ENCODE measurements around the gene STARD13.

STARD13 gene

DNA sequence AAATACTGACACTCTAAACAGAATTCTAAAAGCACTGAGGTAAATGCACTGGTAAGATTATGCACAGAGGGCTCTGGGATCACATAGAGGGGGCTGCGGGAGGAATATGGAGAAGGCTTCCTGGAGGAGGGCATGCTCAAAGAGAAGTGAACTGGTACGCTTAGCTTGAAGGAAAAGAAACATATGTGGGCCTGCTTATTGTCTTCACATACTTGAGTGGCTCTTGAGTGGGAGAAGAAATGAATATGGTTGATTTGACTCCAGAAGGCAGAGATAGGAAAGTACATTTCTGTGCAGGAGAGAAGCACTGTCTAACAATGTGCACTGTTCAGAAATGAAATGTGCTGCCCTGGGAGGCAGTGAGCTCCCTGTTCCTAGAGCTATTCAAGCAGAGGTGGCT lies 178.2 kb downstream of the STARD13 start:
- no peak for DNase-seq

- no peak for DNase-seq
Measured at GRCh38 chr13:33106656-33107360, 178.7 kb downstream of the STARD13 start.

GRCh38 chr13:33105387-33106005 lies 180.1 kb downstream of the STARD13 start:
- no peak for DNase-seq

DNA sequence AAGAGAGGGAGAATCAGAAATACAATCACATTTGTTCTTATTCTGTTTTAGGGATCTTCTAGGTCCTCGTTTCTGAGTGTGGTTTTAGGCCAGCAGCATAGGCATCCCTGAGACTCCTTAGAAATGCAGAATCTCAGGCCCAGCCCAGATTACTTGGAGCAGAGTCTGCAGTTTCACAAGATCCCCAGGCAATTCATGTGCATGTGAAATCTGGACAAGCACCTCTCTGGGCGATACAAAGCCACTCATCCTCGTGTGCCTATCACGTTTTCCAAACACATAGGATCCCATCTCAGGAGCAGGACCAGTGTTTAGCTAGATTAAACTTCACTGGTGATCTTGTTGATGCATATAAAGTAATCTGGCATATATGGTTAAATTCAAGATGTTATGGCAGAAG lies 182.1 kb downstream of the STARD13 start:
- DNase-seq, result no peak

- DNase-seq, result no peak
Measured at GRCh38 chr13:33101835-33102234, 183.7 kb downstream of the STARD13 start.

DNA sequence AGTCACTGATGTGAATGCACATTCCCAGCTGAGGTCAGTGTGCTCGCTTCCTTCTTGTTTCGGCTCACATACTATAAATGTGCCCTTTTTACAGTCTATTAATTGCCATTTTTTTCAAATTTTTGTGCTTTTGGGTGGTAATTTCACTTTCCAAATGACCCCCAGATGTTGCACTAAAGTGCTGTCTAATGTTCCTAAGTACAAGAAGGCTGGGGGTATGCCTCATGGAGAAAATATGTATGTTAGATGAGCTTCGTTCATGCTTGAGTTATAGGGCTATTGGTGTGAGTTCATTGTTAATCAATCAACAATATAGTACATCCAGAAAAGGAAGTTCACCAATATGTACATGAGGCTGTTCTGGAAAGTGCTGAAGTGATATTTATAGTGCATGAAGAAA lies 184.7 kb downstream of the STARD13 start:
- no peak for DNase-seq

DNA sequence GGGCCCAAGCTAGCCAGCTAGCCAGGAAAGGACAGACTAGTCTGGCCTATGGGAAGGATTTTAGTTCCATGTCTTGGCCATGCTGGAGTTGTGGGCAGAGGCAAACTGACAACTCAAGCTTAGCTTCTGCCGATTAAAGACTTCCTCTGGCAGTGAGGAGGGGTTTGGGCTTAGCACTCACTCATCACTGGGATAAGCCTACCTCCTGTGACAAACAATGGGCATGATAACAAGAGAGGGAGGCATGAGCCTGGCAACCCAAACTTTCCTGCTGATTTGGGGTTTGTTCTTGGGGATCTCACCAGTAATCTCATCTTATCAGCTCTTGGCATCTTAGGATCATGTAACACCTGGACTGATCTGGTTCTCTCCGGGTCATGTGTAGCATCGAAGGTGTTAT lies 185.7 kb downstream of the STARD13 start:
- no peak for DNase-seq

- DNase-seq, result no peak
Measured at GRCh38 chr13:33096886-33097605, 188.5 kb downstream of the STARD13 start.

DNA sequence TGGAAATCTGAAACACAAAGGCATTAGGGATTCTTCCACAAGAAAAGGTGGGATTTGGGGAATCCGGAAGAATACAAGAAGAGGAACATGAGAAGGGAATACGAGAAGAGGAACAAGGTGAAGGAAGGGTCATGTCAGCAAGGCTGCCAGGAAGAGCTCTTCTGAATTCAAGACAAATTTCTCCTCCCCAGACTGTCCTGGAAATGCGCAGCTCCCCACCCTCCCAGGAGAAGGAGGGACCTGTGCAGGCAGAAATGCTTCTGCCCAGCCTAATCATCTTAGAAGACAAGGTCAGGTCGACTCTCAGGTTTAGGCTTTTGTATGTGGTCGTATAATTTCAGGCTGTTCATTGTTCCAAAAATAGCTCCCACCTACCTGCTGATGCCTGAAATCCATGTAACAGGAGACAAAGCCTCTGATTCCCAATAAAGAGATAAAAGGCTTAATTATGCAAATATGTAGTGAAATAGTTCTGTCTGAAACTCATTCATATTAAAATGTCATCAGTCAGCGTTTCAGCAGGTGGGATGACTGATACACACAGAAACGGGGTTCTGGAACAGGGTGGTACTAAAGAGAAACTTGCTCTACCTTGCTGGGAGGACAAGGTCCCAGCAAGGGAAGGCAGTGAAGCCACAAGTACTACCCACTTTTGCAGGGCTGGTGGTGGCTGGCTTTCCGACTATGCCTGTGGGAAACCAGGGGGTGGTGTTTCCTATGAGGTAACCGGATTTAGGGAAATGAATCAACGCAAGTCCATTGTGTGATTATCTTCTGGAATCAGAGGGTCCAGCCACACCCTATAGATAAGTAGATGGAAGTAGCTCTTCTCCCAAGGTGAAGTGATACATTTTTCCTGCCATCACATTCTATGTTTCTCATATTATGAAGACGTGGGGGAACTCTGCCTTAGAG lies 193.2 kb downstream of the STARD13 start:
- DNase-seq, result no peak

DNA sequence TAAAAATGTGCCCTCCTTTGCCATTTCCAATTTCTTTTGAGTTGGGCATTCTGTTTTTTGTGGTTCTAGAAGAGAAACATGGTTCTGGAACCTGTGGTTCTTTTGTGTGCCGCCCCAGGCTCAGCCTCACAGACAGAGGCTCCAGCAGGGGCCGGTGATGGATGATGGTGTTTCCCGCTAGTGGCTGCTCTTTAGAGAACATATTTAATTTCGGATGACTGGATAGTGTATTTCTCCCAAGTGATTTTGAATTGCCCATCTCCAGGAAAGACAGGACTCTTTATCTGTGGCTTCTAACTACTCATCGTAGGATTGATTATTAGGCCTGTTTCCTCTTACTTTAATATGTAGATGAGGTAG lies 194.2 kb downstream of the STARD13 start:
- DNase-seq, result no peak

- DNase-seq, result no peak
Measured at GRCh38 chr13:33090755-33091414, 194.7 kb downstream of the STARD13 start.

DNA sequence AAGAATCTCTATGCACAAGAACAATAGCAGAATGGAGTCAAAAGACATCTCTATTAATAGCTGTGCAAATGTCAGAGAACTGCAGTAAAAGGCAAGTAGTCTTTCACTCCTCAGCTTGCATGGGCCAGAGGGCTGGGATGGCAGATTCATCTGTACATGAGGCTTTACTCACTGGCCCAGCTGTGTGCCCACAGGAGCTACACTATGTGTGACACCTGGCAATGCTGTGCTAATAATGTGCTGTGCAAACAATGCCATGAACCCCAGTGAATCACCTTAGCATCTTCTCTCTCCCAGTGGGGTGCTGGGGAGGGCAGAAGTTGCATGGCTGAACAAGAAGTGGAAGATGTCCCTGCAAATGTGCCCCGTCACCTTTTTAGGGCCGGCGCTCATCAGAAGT lies 196.2 kb downstream of the STARD13 start:
- DNase-seq, result no peak

GRCh38 chr13:33087790-33088189 lies 197.8 kb downstream of the STARD13 start:
- DNase-seq, result no peak

- DNase-seq, result no peak
Measured at GRCh38 chr13:33087091-33087490, 198.5 kb downstream of the STARD13 start.

GRCh38 chr13:33083054-33083453 lies 202.5 kb downstream of the STARD13 start:
- no peak for DNase-seq

DNA sequence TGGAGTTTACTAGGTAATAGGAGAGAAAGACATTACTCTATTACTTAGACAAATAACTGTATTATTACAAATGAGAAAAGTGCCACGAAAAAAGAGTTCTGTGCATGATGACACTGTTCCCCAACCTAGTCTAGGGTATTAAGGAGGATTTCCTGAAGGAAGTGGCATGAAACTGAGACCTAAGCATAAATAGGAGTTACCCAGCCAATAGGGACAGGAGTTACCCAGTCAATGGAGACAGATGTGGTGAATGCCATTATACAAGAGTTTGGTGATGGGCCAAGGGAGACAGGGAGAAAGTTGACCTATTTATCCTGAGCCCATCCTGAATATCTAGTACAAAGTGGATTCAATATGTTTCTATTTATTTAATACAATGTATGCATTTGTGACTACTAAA lies 203.9 kb downstream of the STARD13 start:
- no peak for DNase-seq

DNA sequence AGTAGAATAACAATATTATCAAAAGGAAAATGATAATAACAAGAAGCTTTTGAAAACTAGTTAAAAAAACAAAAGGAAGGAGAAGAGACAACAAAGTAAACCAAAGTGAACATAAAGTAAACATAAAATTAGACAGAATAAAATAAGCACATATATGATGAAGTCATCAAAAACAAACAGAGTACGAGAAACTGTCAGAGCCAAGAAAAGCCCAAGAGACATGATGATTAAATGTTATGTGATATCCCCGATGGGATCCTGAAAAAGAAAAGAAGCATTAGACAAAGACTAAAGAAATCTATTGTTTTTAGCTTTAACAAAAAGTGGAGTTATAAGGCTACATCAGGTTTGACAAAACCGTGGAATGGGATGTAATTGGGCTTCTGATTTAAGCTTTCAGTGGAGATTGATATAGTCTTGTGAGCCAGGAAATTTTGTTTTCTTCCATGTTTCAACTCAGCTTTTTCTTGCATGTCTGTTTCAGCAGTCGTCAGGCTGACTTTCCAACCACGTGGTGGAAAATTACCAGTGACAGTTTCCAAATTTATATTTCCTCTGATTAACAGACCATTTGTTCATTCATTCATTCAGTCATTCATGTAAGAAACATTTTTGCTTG lies 204.5 kb downstream of the STARD13 start:
- DNase-seq, result no peak

GRCh38 chr13:33079960-33080359 lies 205.6 kb downstream of the STARD13 start:
- DNase-seq, result no peak

DNA sequence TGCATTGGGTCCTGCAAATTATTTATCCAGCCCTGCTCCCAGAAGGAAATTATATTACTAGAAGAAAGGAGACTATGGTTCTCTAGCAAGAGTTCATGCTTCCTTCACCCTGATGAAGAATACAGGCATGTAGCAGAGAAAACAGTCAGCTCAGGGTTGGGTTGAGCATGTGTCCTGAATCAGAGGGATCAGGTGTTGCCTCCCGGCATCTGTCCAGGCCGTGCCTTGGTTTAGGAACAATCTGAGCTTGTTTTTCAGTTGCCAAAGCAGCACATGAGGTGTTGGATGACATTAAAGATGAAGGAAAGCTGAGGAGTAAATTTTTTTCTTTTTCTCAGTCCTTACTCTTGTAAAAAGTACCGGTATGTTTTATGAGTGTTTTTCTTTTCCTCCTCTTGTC lies 207.3 kb downstream of the STARD13 start:
- no peak for DNase-seq

DNA sequence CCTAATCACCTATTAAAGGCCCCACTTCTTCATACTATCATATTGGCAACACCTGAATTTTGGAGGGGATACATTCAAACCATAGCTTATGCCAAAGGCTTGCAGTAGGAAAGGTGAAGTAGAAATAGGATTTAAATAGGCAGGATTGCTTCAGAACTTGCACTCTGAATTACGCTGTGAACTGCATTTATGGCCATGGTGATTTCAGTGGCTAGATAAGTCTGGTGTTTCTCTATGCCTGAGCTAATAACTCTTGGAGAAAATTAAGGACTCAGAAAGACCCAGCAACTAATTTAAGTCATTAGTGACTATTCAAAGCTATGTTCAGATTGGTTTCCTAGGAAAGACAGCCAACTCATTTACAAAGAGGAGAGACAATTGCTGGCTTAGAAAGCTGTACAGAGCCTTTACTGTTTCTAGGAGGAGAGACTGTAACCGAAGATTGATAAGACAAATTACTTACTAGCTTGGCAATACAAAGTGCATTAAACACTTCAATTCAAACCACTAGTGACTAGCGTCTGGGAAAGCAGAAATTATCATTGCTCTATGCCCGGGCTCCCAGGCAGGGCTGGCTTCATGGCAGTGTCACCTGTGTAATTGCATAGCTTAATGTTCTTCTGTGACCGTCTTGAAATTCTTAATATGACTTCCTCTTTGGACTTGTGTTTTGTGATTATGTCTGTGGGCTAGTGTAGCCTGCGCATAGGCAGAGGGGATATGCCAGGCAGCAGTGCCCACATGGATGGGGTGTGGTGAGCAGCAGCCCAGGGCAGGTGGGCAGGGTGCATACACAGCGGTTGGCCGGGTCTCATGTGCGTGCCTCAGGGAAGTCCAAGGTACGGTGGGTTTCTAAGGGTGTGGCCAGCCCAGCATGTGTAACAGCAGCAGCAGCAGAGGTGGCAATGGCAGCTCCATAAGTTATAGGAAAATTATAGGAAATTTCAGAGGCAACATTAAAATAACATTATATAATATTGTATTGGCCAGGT lies 209.3 kb downstream of the STARD13 start:
- DNase-seq, result no peak

DNA sequence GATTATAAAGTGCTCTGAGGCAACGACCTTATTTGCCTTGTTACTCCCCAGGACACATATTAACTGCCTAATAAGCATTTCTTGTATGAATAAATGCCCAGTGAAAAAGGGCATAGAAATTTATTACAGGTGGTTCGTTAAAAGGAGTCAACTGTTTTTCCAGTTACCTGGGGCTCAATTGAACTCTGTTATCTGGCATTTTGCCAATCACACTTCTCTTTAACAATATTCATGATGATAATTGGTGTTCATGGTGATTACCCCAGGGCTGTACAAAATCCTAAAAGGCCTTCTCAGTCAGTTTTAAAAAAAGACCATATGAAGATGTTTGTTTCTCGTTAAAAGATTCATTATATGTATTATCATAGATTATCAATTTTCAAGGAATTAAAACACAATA lies 212.2 kb downstream of the STARD13 start:
- no peak for DNase-seq
